GM15510 (cell line): ENCODE data around the gene MVP.

Source experiments
- POLR2A ChIP-seq: IDR thresholded peaks from 3 replicates; pipeline ENCODE4 v1.6.1; 2011; ENCODE audit warnings: borderline replicate concordance; ENCODE audit not compliant: insufficient read length; ENCODE audit errors: extremely low read depth

The MVP gene

GRCh38 chr16:29811896-29812665, 8.2 kb upstream of the MVP start, which contains the start of gene PRRT2:
Gene PRRT2 (plus strand): TSS chr16:29812193. CDS start chr16:29813055, 862 bp downstream.
- no peak for TF ChIP-seq POLR2A

DNA sequence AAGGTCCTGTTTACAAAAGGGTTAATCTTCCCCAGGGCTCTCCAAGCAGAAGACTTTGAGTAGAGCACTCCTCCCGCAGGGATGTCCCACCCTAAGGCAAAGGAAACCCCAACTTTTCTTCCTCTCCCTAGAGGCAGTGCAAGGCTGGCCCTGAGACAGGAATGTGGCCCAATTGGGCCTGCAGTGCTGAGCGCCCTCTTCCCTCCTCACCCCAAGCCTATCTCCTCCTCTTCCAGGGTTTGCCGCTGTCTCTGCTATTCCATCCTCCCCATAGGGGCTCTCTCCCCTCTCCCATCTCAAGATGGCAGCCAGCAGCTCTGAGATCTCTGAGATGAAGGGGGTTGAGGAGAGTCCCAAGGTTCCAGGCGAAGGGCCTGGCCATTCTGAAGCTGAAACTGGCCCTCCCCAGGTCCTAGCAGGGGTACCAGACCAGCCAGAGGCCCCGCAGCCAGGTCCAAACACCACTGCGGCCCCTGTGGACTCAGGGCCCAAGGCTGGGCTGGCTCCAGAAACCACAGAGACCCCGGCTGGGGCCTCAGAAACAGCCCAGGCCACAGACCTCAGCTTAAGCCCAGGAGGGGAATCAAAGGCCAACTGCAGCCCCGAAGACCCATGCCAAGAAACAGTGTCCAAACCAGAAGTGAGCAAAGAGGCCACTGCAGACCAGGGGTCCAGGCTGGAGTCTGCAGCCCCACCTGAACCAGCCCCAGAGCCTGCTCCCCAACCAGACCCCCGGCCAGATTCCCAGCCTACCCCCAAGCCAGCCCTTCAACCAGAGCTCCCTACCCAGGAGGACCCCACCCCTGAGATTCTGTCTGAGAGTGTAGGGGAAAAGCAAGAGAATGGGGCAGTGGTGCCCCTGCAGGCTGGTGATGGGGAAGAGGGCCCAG, 7.3 kb upstream of the MVP start:
- no peak for TF ChIP-seq POLR2A

GRCh38 chr16:29813644-29814562, 6.4 kb upstream of the MVP start:
- no peak for TF ChIP-seq POLR2A

DNA sequence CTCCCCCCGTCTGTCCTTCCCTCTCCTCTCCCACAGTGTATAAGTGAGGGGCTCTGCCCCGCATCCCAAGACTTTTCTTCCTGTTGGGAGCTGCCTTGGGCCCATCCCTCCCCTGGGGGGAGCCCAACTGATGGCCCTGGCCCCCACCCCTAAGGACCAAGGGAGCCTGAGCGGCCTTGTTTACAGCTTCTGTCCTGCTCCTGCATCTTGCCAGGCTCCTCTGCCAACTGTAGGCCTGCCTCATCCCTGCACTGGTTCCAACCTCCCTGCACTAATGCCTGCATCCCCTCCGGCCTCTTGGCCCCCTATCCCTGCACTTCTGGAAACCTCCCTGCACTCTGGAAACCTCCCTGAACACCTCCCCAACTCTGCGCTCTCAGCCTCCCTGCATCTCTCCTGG, 5.7 kb upstream of the MVP start:
- no peak for TF ChIP-seq POLR2A

DNA sequence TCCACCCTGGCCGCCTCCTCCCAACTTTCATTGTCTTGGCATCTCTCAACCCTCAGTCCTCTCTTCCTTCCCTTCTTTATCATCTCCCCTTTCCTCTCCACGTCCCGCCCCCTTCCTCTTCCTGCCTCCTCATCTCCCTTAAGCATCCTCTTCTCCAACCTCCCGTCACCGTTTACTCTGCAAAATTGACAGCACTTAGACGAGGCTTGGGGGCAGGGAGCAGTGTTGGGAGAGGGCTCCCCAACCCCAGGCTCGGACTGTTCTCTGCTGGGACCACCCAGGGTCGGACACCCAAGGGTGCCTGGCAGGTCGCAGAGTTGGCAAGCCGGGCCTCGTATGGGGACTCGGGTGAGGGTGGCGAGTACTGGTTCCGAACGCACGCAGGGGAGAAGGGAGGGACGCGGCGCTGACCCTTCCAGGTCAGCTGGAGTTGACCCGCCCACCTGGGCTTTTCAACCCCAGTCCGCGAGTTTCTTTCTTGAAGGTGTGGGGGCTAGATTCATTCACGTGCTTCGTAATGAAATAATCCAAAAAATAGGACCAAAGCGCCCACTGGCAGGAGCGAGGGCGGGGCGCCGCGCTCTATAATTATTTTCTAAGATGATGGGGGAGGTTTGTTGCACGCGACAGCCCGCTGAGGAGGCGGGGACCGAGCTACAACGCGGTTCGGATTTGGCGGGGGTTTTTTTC, 5.1 kb upstream of the MVP start:
- TF ChIP-seq POLR2A, result no peak

GRCh38 chr16:29815793-29816693, 4.2 kb upstream of the MVP start, which contains the start of gene PAGR1:
Gene PAGR1 (plus strand): TSS chr16:29816152. CDS start chr16:29816526, 374 bp downstream.
- peak; percentile 75 for TF ChIP-seq POLR2A

DNA sequence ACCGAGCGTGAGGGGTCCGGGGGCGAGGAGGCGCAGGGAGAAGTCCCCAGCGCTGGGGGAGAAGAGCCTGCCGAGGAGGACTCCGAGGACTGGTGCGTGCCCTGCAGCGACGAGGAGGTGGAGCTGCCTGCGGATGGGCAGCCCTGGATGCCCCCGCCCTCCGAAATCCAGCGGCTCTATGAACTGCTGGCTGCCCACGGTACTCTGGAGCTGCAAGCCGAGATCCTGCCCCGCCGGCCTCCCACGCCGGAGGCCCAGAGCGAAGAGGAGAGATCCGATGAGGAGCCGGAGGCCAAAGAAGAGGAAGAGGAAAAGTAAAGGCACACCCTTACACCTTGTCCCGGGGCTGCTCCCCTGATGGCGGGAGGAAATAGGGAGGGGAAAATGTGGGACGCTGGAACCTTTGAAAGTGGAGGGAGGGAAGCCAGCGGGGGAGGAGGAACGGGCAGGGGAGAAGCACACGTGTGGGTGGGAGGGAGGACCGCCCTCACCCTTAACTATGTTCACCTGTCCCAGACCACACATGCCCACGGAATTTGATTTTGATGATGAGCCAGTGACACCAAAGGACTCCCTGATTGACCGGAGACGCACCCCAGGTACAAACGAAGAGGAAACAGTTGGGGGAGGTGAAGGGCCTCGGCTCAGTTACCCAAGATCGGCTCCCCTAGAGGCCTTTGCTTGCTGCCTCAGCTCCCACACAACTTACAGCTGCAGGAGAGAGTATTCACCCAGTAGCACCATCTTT, 3.4 kb upstream of the MVP start:
- peak; percentile 17 for TF ChIP-seq POLR2A

- no peak for TF ChIP-seq POLR2A
These were observed 2.2 kb upstream of the MVP start for GRCh38 chr16:29818082-29818481.

- TF ChIP-seq POLR2A, result no peak
These were observed 756 bp upstream of the MVP start for GRCh38 chr16:29819506-29819905.

DNA sequence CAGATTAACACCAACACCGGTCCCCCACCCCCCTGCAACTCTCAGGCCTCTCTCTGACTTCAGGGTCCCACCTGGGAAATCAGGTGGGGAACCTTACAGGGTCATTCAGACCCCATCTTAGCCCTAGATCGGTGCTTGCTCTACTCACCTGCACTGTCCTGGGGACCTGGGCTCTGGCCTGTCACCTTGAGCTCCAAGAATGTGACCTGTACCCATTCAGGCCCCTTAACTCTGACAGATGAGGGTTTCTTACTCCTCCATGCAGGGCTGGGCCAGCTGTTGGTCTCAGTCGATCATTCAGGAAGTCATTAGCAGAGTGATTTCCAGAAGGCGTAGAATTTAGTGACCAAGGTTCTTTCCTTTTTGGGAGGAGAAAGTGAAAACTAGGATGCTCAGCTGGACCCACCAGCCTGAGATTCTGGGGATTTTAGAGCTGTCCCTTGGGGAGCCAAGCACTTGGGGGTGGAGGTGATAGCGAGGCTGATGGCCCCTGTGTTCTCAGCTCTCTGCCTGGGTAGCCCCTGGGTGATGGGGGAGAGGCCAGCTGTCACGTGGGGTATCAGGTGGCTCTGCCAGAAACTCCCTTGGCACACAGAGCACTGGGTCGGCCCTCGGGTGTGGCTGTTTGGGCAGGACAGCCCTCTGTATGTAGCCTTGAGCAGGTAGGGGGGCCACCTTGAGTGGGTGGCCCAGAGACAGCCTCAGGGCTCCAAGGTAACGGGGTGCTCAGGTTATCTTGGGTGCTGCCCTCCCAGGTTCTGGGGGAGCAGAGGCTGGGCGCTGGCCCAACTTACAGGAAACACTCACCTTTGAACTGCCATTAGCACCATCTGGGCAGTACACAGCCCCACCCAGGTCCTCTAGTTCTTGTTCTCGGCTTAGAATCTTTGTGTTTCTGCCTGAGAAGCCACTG, 724 bp downstream of the MVP start:
- TF ChIP-seq POLR2A, result peak; percentile 55

DNA sequence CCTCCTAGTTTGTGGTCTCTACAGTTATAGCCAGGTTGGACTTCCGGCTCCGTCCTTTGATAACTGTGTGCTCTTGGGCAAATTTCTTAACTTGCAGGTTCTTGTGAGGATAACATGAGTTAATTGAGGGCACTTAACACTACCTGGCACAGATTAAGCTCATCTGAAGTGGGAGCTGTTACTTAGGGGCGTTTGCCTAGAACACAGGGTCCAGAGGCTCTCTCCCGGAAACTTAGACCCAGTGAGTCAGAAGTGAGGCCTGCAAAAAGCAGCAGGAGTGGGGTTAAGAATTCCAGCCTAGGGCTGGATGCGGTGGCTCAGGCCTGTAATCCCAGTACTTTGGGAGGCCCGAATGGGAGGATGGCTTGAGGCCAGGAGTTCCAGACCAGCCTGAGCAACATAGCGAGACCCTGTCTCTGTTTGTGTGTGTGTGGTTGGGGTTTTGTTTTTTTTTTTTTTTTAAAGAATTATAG, 1.4 kb downstream of the MVP start:
- TF ChIP-seq POLR2A, result no peak

DNA sequence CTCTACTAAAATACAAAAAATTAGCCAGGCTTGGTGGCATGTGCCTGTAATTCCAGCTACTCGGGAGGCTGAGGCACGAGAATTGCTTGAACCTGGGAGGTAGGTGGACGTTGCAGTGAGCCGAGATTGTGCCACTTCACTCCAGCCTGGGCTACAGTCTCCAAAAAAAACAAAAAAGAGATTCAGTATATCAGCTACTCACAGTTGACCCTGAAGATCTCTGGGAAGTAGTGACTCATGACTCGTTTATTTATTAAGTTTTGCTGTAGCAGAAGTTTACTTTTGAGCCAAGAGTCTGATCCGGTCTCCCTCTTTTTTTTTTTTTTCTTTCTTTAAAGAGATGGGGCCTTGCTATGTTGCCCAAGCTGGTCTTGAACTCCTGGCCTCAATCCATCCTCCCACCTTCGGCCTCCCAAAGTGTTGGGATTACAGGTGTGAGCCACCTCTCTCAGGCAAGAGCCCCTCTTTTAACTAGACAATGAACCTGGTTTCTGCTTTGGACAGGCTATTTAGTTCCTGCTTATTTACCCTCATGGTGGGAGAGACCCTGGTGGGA, 4.4 kb downstream of the MVP start:
- TF ChIP-seq POLR2A, result no peak
